Measurements from ENCODE around the gene TPSAB1.
"Not testable (repeated sequence)": the region's sequence is repeated elsewhere in the genome, so short reads cannot be mapped to it uniquely, and the experiment has no call there.

The TPSAB1 gene

DNA sequence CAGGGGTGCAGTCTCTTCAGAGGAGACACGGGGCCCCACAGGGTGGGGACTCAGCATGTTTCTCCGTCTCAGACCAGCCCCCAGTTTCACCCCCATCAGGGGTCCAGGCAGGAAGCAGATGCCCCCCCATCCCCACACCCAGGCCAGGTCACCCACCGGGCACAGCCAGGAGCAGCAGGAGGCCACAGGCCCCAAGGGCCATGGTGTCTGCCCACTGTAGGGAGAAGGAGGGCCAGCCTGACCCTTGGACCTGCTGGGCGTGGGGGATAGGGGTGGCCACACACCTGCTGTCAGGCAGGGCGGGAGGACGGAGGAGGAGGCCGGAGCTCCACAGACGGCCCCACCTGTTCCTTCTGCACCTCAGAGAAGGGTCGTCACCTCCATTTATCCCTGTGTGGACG lies 15.5 kb upstream of the TPSAB1 start, which contains the start of gene TPSG1:
TPSG1 (minus strand) TSS at position 218 of the 401 bp plus-strand sequence; CDS start at position 202, 16 bp downstream.
- no peak for DNase-seq

DNA sequence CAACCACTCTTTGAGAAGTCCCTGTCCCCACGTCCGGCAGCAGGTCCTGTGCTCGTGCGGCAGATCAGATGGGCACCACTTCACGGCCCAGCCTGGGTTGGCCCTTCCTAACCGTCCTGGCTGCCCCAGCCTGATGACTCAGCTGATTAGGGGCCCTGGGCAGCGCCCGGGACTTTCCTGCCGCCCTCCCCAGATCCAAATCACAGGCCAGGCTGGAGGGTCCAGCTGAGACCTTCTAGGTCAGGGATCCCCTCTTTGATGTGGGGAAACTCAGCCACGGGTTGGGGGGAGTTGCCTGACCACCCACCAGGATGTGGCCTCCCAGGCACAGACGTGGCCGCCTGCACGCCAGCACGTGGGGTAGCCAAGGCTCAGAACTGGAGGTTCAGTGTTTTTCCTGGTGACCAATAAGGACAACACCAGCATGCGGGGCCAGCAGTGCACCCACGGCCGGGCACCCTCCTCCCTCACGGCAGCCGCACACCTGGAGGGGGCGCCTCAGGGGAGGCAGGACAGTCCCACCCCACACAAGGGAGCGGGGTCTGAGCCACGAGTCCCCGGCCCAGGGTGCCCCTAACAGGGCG lies 14.7 kb upstream of the TPSAB1 start:
- DNase-seq, result not testable (repeated sequence)

DNA sequence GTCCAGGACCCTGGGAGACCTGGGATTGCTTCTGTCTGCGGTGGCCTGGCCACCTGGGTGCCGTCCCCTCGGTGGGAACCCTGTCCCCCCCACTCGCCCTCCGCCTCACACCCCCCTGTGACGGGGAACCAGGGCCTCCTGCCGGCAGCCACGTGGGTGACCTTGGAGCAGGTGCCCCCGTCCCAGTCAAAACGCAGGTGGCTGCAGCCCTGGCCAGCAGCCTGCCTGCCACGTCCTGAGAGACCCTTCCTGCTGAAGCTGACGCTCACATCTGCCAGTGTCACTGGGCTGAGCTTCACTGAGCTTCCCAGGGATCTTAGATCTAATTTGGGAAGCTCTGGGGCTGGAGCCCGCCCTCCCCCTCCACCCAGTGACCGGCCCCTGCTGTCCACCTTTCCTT lies 13.8 kb upstream of the TPSAB1 start:
- not testable (repeated sequence) for DNase-seq

DNA sequence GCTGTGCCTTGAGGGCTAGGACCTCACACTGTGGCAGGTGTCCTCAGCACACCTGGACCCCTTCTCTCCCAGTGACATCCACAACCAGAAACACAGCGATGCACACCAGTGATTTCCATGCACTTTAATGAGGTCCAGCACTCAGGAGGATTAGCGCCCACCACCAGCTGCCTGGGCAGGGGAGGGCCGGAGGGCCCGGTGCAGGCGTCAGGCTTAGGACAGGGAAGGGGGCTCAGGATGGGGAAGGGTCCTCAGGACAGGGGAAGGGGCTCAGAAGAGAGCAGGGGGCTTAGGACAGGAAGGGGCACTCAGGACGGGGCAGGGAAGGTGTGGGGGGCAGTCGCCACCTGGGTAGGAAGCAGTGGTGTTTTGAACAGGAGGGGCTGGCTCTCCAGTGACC lies 12.3 kb upstream of the TPSAB1 start:
- DNase-seq, result not testable (repeated sequence)

DNA sequence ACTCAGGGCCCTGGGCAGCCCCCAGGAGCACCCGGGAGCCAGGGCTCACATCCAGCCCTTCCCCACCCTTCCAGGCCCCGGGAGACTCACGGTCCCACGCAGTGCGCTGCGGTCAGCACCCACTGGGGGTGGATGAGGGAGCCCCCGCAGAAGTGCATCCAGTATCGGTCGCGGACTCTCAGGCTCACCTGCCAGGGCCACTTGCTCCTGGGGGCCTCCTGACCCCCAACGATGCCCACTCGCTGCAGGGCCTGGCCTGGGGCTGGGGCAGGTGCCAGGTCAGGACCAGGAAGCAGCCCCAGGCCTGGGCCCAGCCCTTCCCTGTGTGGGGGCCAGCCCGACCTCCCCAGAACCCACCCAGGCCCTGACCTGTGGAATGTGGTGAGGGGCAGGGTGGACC lies 11.0 kb upstream of the TPSAB1 start:
- not testable (repeated sequence) for DNase-seq

DNA sequence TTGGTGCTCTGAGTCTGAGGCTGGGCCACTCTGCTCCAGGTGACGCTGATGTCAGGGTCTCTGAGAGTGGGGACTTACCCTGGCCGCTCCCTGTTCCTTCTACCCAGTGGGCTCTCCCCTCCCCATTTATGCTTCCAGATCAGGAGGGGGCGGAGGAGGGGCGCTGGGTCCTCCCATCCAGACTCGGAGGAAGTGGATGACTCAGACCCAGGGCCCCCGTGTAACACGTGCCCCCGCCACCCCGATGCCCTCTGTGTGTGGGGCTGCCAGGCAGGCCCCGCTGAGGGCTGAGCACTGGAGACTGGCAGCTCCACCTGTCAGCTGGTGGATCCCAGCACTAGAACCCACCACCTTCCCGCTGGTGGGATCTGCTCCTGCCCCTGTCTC lies 10.4 kb upstream of the TPSAB1 start, which contains the start of gene TPSB2:
TPSB2 (minus strand) TSS at position 101 of the 387 bp plus-strand sequence. CDS start 233 bp downstream, outside the sequence.
- DNase-seq, result not testable (repeated sequence)

DNA sequence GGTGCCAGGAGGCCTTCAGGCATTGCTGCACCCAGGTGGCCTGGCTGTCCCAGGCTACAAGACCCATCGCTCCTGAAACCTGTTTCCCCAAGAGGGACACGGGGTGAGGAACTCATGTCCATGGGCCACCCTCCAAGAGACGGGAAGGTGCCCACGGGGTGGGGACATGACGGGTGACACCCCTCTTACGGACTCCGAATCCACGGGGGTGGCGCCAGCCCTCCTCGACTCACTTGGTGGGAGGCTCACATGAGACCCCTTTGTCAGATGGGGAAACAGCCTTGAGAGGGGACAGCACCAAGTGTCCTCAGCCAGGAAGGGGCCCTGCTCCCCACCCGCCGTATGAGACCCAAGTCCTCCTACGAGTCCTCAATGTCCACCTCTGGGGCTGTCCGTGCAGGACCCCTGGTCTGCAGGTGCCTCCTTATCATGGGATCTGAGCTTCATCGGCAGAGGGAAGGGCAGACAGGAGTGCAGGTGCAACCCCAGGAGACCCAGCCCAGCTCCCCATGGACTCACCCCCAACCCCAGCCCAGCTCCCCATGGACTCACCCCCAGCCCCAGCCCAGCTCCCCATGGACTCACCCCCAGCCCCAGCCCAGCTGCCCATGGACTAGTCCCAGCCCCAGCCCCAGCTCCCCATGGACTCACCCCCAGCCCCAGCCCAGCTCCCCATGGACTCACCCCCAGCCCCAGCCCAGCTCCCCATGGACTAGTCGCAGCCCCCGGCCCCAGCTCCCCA lies 9.9 kb upstream of the TPSAB1 start:
- DNase-seq, result not testable (repeated sequence)

DNA sequence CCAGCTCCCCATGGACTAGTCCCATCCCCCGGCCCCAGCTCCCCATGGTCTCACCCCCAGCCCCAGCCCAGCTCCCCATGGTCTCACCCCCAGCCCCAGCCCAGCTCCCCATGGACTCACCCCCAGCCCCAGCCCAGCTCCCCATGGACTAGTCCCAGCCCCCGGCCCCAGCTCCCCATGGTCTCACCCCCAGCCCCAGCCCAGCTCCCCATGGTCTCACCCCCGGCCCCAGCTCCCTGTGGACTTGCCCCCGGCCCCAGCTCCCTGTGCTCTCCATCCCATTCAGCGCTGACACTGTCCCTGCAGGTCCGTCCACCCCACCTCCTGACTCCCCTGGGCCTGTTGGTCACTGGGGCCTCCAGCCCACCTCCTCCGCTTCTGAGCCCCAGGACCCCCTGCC lies 9.2 kb upstream of the TPSAB1 start:
- DNase-seq, result not testable (repeated sequence)

DNA sequence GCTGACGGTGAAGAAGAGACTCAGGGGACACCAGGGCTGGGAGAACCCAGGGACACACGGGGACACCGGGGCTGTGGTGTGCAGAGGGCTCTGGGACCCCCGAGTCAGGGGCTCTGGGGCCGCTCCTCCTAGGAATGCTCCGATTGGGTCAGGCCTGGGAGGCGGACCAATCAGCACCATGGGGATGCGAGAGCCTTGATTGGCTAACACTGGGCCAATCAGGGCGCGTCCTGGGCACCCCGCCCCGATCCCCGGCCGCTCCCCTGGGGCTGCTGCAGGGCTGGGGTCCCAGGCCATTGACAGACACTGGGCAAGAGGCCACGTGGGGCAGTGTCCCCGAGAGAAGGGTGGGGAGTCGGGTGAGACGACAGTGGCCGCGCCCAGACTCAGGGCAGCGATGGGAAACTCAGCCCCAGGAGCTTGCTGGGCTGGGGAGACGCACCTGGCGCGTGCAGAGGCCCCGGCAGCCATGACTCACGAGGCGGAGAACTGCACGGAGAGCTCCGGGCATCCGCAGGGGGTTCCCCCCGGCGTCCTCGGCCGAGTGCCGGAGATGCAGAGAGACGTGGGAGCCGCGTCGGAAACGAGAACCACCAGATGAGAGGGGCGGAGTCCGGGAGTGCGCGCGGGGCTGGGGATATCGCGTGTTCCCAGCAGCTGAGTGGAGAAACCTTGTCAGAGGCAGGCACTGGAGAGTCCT lies 8.3 kb upstream of the TPSAB1 start:
- DNase-seq, result not testable (repeated sequence)

DNA sequence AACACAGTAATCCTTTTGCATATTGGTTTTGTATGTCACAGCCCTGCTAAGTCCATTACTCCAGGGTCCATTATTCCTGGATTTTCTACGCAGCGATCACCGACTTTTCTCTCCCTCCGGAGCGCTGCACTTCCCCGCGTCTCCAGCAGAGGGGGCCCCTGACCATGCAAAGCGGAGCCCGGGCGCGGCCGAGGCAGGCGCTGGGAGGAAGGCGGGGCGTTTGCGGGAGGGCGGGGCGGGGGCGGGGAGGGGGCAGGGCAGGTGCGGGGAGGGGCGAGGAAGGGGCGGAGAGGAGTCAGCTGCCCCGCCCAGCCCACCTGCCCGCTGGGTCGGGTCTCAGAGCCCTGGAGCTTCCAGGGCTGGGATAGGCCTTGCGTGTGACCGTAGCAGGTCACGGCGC lies 3.8 kb upstream of the TPSAB1 start:
- not testable (repeated sequence) for DNase-seq

DNA sequence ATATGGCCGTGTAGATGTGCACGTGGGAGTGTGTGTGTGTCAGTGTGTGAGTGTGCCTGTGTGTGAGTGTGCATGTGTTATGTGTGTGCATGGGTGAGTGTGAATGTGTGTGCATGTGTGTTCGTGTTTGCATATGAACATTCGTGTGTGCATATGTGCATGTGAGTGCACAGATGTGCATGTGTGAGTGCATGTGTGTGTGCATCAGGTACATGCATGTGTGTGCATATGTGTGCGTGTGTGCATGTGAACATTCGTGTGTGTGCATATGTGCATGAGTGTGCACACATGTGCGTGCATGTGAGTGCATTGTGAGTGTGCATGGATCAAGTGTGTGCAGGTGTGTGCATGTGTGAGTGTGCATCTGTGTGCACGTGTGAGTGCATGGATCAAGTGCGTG lies 2.5 kb upstream of the TPSAB1 start:
- no peak for DNase-seq

DNA sequence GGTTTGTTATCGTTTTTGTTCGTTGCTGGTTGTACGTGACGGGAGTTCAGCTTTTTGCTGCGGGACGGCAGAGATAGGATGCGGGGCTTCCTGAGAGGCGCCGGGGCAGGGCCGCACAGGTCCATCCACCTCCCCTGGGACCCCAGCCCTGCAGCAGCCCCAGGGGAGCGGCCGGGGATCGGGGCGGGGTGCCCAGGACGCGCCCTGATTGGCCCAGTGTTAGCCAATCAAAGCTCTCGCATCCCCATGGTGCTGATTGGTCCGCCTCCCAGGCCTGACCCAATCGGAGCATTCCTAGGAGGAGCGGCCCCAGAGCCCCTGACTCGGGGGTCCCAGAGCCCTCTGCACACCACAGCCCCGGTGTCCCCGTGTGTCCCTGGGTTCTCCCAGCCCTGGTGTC lies 1.6 kb upstream of the TPSAB1 start:
- DNase-seq, result not testable (repeated sequence)

DNA sequence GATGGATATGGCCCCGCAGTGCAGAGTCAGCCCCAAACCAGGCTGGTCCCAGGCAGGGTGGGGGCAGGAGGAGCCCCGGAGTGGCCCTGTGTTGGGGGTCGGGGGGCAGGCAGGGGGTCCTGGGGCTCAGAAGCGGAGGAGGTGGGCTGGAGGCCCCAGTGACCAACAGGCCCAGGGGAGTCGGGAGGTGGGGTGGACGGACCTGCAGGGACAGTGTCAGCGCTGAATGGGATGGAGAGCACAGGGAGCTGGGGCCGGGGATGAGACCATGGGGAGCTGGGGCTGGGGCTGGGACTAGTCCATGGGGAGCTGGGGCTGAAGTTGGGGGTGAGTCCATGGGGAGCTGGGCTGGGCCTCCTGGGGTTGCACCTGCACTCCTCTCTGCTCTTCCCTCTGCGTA lies 930 bp upstream of the TPSAB1 start:
- not testable (repeated sequence) for DNase-seq

DNA sequence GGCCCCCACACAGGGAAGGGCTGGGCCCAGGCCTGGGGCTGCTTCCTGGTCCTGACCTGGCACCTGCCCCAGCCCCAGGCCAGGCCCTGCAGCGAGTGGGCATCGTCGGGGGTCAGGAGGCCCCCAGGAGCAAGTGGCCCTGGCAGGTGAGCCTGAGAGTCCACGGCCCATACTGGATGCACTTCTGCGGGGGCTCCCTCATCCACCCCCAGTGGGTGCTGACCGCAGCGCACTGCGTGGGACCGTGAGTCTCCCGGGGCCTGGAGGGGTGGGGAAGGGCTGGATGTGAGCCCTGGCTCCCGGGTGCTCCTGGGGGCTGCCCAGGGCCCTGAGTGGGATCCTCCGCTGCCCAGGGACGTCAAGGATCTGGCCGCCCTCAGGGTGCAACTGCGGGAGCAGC lies 576 bp downstream of the TPSAB1 start:
- not testable (repeated sequence) for DNase-seq

DNA sequence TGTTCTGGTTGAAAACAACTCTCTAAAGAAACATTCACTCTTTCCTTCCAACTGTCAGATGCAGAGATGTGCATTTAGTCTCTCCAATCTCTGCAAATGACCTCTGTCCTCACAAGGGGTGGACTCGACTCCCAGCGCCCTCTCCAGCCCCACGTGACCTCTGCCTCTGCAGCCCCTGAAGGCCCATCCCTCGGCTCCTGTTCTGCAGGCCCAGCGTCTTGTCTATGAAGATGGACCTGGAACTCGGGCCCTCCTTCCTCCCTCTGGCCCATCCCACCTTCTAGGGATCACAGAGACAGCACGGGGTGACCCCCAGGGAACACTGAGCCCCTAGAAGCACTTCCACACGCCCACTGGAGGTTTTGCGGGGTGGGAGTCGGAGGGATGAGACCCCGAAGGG lies 2.9 kb downstream of the TPSAB1 start:
- DNase-seq, result not testable (repeated sequence)

DNA sequence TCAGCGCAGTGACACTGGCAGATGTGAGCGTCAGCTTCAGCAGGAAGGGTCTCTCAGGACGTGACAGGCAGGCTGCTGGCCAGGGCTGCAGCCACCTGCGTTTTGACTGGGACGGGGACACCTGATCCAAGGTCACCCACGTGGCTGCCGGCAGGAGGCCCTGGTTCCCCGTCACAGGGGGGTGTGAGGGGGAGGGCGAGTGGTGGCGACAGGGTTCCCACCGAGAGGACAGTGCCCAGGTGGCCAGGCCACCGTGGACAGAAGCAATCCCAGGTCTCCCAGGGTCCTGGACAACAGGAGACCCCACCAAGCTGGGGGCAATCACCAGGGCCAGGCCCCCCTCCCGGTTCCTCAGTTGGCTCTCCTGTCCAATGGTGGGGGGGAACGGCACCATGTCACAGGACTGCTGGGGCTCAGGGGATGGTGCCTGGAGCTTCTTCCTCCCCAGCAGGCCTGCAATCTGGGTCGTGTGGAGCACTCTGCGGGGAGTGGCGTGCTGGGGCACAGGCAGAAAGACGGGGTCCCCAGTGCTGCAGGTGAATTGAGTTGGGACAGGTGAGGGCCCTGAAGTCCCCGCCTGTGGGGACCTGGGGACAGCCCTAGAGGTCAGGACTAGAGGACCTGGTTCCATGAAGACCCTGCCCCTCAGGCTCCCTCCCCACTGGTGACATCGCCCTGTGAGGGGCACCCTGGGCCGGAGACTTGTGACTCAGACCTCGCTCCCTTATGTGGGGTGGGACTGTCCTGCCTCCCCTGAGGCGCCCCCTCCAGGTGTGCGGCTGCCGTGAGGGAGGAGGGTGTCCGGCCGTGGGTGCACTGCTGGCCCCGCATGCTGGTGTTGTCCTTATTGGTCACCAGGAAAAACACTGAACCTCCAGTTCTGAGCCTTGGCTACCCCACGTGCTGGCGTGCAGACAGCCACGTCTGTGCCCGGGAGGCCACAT lies 3.7 kb downstream of the TPSAB1 start:
- not testable (repeated sequence) for DNase-seq

DNA sequence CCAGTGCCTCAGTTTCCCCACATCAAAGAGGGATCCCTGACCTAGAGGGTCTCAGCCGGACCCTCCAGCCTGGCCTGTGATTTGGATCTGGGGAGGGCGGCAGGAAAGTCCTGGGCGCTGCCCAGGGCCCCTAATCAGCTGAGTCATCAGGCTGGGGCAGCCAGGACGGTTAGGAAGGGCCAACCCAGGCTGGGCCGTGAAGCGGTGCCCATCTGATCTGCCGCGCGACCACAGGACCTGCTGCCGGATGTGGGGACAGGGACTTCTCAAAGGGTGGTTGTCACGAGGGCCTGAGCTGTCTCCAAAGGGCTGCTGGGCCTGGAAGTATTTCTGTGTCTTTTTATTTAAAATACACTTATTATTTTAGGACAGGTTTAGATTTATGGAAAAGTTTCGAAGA lies 4.4 kb downstream of the TPSAB1 start:
- no peak for DNase-seq

DNA sequence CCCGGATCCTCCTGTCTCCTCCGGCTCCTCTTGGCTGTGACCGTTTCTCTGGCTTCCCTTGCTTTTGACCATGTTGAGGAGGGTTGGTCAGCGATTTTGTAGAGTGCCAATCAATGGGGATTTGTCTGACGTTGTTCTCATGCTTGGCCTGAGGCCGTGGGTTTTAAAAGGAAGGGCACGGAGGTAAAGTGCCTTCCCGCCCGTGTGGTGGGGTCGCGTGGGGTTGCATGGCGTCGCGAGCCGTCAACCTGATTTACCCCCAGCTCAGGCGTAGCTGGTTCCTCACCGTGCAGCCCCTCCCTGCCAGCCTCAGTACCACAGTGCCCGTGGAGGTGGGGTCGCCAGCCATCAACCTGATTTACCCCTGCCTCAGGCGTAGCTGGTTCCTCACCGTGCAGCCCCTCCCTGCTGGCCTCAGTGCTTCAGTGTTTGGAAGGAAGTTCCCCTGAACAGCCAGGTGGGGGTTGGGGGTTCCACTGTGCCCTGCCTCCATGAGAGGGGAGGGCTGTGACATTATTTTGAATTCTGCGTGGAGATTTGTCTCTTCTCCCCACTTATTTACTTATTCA lies 5.0 kb downstream of the TPSAB1 start:
- no peak for DNase-seq

DNA sequence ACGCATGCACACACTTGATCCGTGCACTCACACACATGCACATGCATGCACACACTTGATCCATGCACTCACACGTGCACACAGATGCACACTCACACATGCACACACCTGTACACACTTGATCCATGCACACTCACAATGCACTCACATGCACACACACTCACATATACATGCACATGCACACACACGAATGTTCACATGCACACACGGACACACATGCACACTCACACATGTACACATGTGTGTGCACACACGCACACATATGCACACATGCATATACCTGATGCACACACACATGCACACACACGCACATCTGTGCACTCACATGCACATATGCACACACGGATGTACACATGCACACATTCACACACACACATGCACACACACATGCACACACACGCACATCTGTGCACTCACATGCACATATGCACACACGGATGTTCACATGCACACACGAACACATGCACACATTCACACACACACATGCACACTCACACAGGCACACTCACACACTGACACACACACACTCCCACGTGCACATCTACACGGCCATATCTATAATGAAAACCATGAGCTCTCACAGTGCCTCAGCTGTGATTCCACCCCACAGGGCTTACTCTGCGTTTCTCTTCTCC lies 7.5 kb downstream of the TPSAB1 start:
- DNase-seq, result not testable (repeated sequence)

DNA sequence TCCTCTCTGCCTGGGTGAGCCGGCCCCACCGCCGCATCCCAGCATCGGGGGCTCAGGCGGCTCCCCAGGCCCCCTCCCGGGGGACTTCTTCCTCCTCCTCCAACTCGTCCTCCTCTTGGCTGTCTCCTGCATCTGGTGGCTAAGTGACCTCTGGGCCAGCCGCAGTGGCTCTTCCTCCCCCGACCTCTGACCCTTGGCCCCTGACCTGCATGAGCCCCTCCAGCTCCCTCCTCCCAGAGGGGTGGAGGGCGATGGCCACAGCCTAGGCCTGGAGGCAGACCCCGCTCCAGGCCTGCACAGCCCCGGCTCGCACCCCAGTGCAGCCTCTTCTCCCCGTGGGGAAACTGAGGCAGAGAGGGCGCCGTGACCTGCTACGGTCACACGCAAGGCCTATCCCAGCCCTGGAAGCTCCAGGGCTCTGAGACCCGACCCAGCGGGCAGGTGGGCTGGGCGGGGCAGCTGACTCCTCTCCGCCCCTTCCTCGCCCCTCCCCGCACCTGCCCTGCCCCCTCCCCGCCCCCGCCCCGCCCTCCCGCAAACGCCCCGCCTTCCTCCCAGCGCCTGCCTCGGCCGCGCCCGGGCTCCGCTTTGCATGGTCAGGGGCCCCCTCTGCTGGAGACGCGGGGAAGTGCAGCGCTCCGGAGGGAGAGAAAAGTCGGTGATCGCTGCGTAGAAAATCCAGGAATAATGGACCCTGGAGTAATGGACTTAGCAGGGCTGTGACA lies 8.7 kb downstream of the TPSAB1 start:
- not testable (repeated sequence) for DNase-seq

Measured in NCI-H510A (cell line).